HepG2 (cell line): ENCODE measurements around the gene NDUFS7. TPM values are rescaled to one million over a fixed set of nuclear protein-coding genes. Genes with fewer than 3 reads are reported as not detected.

Experiments
- ATAC-seq: fragments of 200-7000 bp; cut with Tn5 transposase; 3 replicates; pipeline ENCODE4 v1.9.1; 2020; ENCODE audit warnings: mild to moderate bottlenecking, moderate library complexity
- BruUV-seq: library from RNA; stranded (reverse); fragments of 400-500 nt; replicated peaks from 2 replicates; lab custom pipeline; 2021; lab: Mats Ljungman, UMichigan
- CTCF ChIA-PET: fragments of 300-600 bp; formaldehyde crosslinking; extraction: SDS; loops from one replicate; lab custom pipeline; 2021; ENCODE audit warnings: low total read pairs, inconsistent platforms, low intra/inter-chr PET ratio; lab: Yijun Ruan, JAX
- POLR2A ChIA-PET: fragments of 350-600 bp; sonication (Branson Sonifier 250); formaldehyde crosslinking; loops from one replicate; lab custom pipeline; 2020; ENCODE audit warnings: antibody characterized with exemption, inconsistent platforms; lab: Yijun Ruan, JAX
- DNase-seq: peaks from one replicate; pipeline ENCODE4 v3.0.0-alpha.2; 2015; ENCODE audit warnings: low spot score
- FAIRE-seq: peaks from 3 replicates; lab custom pipeline; 2011; peaks lifted over from hg19 to GRCh38; lab: Jason Lieb, UNC
- H2AFZ ChIP-seq: one replicate; pipeline ENCODE4 v1.6.1; 2011; ENCODE audit warnings: low read length, inconsistent platforms
- H3K27ac ChIP-seq: fragments of 300-600 bp; 3 replicates; pipeline ENCODE4 v1.8.0; 2011; ENCODE audit warnings: mixed run types, mild to moderate bottlenecking, mixed read lengths, low read length, inconsistent platforms; ENCODE audit not compliant: insufficient read depth; ENCODE audit errors: extremely low read length
- H3K27me3 ChIP-seq, 2 experiments: fragments of 200-600 bp in 1 of 2; 2 replicates in 1 of 2; 3 replicates in 1 of 2; pipeline versions ENCODE4 v1.6.0 to v1.8.0; 2011; ENCODE audit warnings: low read length in 2 of 2, mild to moderate bottlenecking in 2 of 2, moderate library complexity in 2 of 2, inconsistent platforms in 1 of 2; ENCODE audit not compliant: insufficient read depth in 2 of 2, control insufficient read depth in 1 of 2
- H3K36me3 ChIP-seq, 2 experiments: fragments of 200-600 bp in 1 of 2; replicated peaks in 1 of 2; 2 replicates in 1 of 2; 3 replicates in 1 of 2; pipeline versions ENCODE4 v1.5.1 to v1.8.0; 2011; ENCODE audit warnings: low read length in 2 of 2, inconsistent platforms in 1 of 2; ENCODE audit not compliant: insufficient read depth in 2 of 2, control insufficient read depth in 1 of 2
- H3K4me1 ChIP-seq: 2 replicates; pipeline ENCODE4 v1.5.1; 2012; ENCODE audit warnings: low read length, inconsistent platforms; ENCODE audit not compliant: insufficient read depth
- H3K4me2 ChIP-seq: 2 replicates; pipeline ENCODE4 v1.6.0; 2011; ENCODE audit warnings: low read depth, low read length, inconsistent platforms
- H3K4me3 ChIP-seq, 3 experiments: fragments of 200-600 bp in 1 of 3; sonication (generic), shearing (Covaris generic) in 1 of 3; replicated peaks in 1 of 3; 2 replicates each; pipeline ENCODE4 v1.5.1; 2011 to 2016; ENCODE audit warnings: low read length in 3 of 3, inconsistent platforms in 2 of 3, low read depth in 2 of 3, mild to moderate bottlenecking in 2 of 3, control low read depth in 1 of 3, mixed read lengths in 1 of 3; ENCODE audit not compliant: insufficient read depth in 1 of 3
- H3K79me2 ChIP-seq: one replicate; pipeline ENCODE4 v1.6.1; 2011; ENCODE audit warnings: low read length, inconsistent platforms; ENCODE audit not compliant: insufficient read depth
- H3K9ac ChIP-seq: 2 replicates; pipeline ENCODE4 v1.6.0; 2011; ENCODE audit warnings: mild to moderate bottlenecking, low read depth, low read length, inconsistent platforms; ENCODE audit not compliant: insufficient read depth
- H3K9me3 ChIP-seq: 2 replicates; pipeline ENCODE4 v1.5.1; 2012; ENCODE audit warnings: mild to moderate bottlenecking, low read length
- H4K20me1 ChIP-seq: 2 replicates; pipeline ENCODE4 v1.6.0; 2011; ENCODE audit warnings: inconsistent platforms, mild to moderate bottlenecking, low read length, moderate library complexity; ENCODE audit not compliant: insufficient read depth
- AFF4 ChIP-seq: sonication (generic); formaldehyde crosslinking; IDR thresholded peaks from 2 replicates; pipeline ENCODE4 v1.4.0; 2020; ENCODE audit warnings: missing genetic modification reagents
- ESRRA ChIP-seq: sonication (generic); formaldehyde crosslinking; IDR thresholded peaks from 2 replicates; pipeline ENCODE4 v1.5.1; 2020; ENCODE audit warnings: mild to moderate bottlenecking, low read depth, missing genetic modification reagents
- MBNL3 ChIP-seq: fragments of 250-450 bp; sonication (Bioruptor Pico); conservative IDR thresholded peaks from 2 replicates; pipeline ENCODE4 v1.8.0; 2022; ENCODE audit warnings: mild to moderate bottlenecking, inconsistent platforms
- POLR2G ChIP-seq: fragments of 200-400 bp; formaldehyde crosslinking; IDR thresholded peaks from 2 replicates; pipeline ENCODE4 v1.6.1; 2018; ENCODE audit warnings: mild to moderate bottlenecking, low read depth, low read length, moderate library complexity
- ZBTB39 ChIP-seq: sonication (generic); formaldehyde crosslinking; IDR thresholded peaks from 2 replicates; pipeline ENCODE4 v1.5.0; 2020; ENCODE audit warnings: missing genetic modification reagents
- ZEB1 ChIP-seq: IDR thresholded peaks from 2 replicates; pipeline ENCODE4 v1.6.1; 2012; ENCODE audit warnings: mild to moderate bottlenecking, low read depth, inconsistent platforms; ENCODE audit not compliant: insufficient replicate concordance
- ZNF549 ChIP-seq: sonication (generic); formaldehyde crosslinking; IDR thresholded peaks from 2 replicates; pipeline ENCODE4 v1.5.0; 2020; ENCODE audit warnings: missing genetic modification reagents
- ZNF558 ChIP-seq: sonication (generic); formaldehyde crosslinking; IDR thresholded peaks from 2 replicates; pipeline ENCODE4 v1.9.0; 2022; ENCODE audit warnings: mild to moderate bottlenecking, missing genetic modification reagents, borderline replicate concordance
- ZNF598 ChIP-seq: sonication (generic); formaldehyde crosslinking; IDR thresholded peaks from 2 replicates; pipeline ENCODE4 v1.5.1; 2020; ENCODE audit warnings: mild to moderate bottlenecking, missing genetic modification reagents, borderline replicate concordance
- ZNF607 ChIP-seq: sonication (generic); formaldehyde crosslinking; IDR thresholded peaks from 2 replicates; pipeline ENCODE4 v1.5.1; 2020; ENCODE audit warnings: missing genetic modification reagents, mild to moderate bottlenecking, borderline replicate concordance
- ZNF891 ChIP-seq: sonication (generic); formaldehyde crosslinking; IDR thresholded peaks from 2 replicates; pipeline ENCODE4 v1.5.0; 2020; ENCODE audit warnings: mild to moderate bottlenecking, missing genetic modification reagents
- WGBS: methylation state at CpG from one replicate; pipeline ENCODE4 v1.1.6; 2017; ENCODE audit warnings: low lambda C conversion rate; 5-methylcytosine and 5-hydroxymethylcytosine counted together
- in situ Hi-C: cut with HindIII; loops from 2 replicates; pipeline ENCODE4 v1.10.0; 2017; ENCODE audit warnings: low pct_unique_long_range_greater_than_20kb; ENCODE audit not compliant: extremely low pct_ligation_motif_present
- intact Hi-C: fragments of 100-400 bp; cut with micrococcal nuclease; formaldehyde crosslinking; loops from one replicate; pipeline ENCODE4 v1.10.0; 2022; ENCODE audit not compliant: unreplicated experiment
- polyA plus RNA-seq, 8 experiments: library from polyadenylated mRNA; depleted of rRNA in 3 of 8; stranded (reverse) in 7 of 8; unstranded in 1 of 8; fragments of >200 nt; fragmentation: Illumina TruSeq in 4 of 8; extraction: Trizol in 4 of 8; gene quantifications; 2 replicates each; pipeline versions ENCODE4 v1.2.1 to v1.2.3, GENCODE V29; 2011 to 2016; ENCODE audit warnings: low read depth in 4 of 8, missing spikeins in 1 of 8, mixed read lengths in 1 of 8; ENCODE audit not compliant: insufficient read depth in 1 of 8
- total RNA-seq, 5 experiments: library from RNA; depleted of rRNA; stranded (reverse); fragments of >200 nt; fragmentation: Illumina TruSeq; extraction: Trizol; gene quantifications; 2 replicates each; pipeline ENCODE4 v1.2.3, GENCODE V29; 2016; ENCODE audit warnings: low read depth in 1 of 5
- TF ChIP-seq, protein P1 (sequence below), 2 experiments: sonication (generic) in 1 of 2; formaldehyde crosslinking in 1 of 2; IDR thresholded peaks; 2 replicates each; pipeline versions ENCODE4 v1.4.0 to v1.6.1; 2018 to 2020; ENCODE audit warnings: missing genetic modification reagents in 2 of 2, borderline replicate concordance in 1 of 2, low read depth in 1 of 2, mild to moderate bottlenecking in 1 of 2, missing biosample characterization in 1 of 2

Gene NDUFS7
- total and polyA plus RNA-seq, 2 of the 13 experiments (the other 11 are each of a cell fraction or from before 2014, with no cell fraction given), result 34.3 to 66.9 TPM

DNA sequence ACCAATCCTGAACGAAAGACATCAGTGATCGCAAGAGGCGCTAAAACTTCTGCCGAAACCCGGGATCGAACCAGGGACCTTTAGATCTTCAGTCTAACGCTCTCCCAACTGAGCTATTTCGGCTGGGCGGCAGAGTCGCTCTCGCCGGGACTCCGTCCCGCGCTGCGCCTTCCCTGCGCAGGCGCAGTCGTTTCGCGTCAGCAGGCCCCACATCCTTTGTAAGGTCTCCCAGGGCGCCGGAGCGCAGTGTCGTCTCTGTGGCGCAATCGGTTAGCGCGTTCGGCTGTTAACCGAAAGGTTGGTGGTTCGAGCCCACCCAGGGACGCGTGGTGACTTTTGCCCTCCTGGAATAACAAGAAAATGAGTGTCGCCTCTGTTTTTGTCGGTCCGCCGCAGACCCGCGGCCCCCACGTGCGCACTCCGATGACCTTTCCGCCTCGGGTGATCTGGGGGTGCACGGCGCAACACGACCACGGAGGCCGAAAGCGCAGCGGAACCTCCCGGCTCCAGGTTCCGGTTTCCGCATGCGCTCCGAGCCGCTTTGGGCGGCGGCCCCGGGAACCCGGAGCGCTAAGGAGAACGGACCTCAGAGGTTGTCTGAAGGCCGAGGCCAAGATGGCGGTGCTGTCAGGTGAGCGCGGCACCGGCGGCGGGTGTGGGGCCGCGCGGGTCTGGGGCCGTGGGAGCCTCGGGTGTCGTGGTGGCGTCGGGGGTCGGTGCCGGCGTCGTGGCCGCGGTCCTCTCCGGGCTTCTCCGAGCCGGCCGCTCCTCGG, at the start of gene NDUFS7 (continued):
- TF ChIP-seq MBNL3 (CRISPR knock-in tag) (0 out of 2 replicates have a peak, but pooled peaks have one; percentile 10), POLR2G (peak; percentile 72), ZNF607 (peak; percentile 95), ZNF598 (peak; percentile 97), ESRRA (CRISPR knock-in tag) (peak; percentile 98), ZNF549 (CRISPR knock-in tag) (no peak)
- TF ChIP-seq, protein P1, sequence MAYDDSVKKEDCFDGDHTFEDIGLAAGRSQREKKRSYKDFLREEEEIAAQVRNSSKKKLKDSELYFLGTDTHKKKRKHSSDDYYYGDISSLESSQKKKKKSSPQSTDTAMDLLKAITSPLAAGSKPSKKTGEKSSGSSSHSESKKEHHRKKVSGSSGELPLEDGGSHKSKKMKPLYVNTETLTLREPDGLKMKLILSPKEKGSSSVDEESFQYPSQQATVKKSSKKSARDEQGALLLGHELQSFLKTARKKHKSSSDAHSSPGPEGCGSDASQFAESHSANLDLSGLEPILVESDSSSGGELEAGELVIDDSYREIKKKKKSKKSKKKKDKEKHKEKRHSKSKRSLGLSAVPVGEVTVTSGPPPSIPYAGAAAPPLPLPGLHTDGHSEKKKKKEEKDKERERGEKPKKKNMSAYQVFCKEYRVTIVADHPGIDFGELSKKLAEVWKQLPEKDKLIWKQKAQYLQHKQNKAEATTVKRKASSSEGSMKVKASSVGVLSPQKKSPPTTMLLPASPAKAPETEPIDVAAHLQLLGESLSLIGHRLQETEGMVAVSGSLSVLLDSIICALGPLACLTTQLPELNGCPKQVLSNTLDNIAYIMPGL (CRISPR knock-in tag; IDR thresholded peaks at IDR 0.05; ENCODE audit: borderline replicate concordance in 1 of 2, low read depth in 1 of 2), result peak; percentile 100

DNA sequence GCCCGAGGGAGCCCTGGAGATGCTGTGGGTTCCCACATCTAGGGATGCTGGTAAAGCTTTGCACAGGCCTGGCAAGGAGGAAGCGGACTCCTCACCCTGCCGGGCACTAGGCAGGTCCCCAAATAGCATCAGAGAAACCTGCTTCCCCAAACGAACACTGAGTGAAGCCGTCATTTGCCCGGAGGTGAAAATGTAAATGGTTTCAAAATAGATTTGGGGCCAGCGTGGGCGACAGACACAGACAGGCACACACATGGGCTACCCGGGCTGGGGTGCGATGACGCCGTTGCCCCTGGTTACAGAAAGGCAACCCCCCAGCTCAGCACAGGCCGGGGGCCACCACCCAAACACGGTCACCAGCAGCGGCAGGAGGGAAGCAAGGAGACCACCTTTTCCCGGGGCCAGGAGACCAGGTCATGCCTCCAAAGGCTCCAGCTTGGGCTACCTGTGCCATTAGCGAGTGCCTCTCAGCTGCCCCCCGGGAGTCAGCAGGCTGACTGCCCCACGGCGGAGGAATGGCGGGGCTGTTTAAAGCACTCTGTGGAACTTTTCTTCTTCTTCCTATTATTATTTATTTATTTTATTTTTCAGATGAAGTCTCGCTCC, 47.5 kb upstream of the NDUFS7 start:
- ChIA-PET CTCF (no interaction called here), POLR2A (interaction anchor here (0.5 kb wide), 1 partner anchor 44 kb away, joined by 3 read pairs; no protein-coding TSS in a partner anchor)
- no peak overlapping the region for H3K4me3 ChIP-seq
- H3K27me3 ChIP-seq, result peaks cover 3 to 4% of the 10 kb centered on the region in 2 experiments; a peak in 2 of 5 replicates
- no peak overlapping the region for H3K9ac ChIP-seq
- no peak overlapping the region for H3K4me2 ChIP-seq
- H3K79me2 ChIP-seq, result no peaks in the 10 kb centered on the region
- intact Hi-C loops, result no loop called here
- 65% methylated on average over 14 of the region's 22 CpGs for WGBS
- H3K4me1 ChIP-seq, result peaks cover 13% of the 10 kb centered on the region; the same call in 1 of the 2 replicates
- TF ChIP-seq ZEB1 (no peak), ZNF891 (CRISPR knock-in tag) (no peak), ZNF558 (no peak), AFF4 (CRISPR knock-in tag) (no peak), ZBTB39 (CRISPR knock-in tag) (no peak)
- FAIRE-seq, result no peak
- H3K36me3 ChIP-seq, result no peaks in the 10 kb centered on the region
- BruUV-seq, result no TSS peak
- H3K9me3 ChIP-seq, result no peaks in the 10 kb centered on the region
- no peak overlapping the region for H3K27ac ChIP-seq
- H4K20me1 ChIP-seq, result no peaks in the 10 kb centered on the region
- no peak overlapping the region for H2AFZ ChIP-seq
- in situ Hi-C loops, result no loop called here
- no peak for DNase-seq
- ATAC-seq, result no peak
